Mononuclear cell (primary cell): ENCODE measurements around the gene SCNN1A. TPM values are rescaled to one million over a fixed set of nuclear protein-coding genes. Genes with fewer than 3 reads are reported as not detected.

Experiments
- H3K27me3 ChIP-seq: 2 replicates; pipeline ENCODE4 v1.6.0; 2011; ENCODE audit warnings: low read length, control low read depth; ENCODE audit not compliant: insufficient read depth
- H3K4me1 ChIP-seq: 2 replicates; pipeline ENCODE4 v1.5.1; 2011; ENCODE audit warnings: mild to moderate bottlenecking, low read length, control low read depth; ENCODE audit not compliant: insufficient read depth
- H3K4me3 ChIP-seq: 2 replicates; pipeline ENCODE4 v1.5.1; 2011; ENCODE audit warnings: mild to moderate bottlenecking, low read length, moderate library complexity
- H3K9me3 ChIP-seq: 2 replicates; pipeline ENCODE4 v1.5.1; 2011; ENCODE audit warnings: low read depth, mild to moderate bottlenecking, control low read depth, low read length
- total RNA-seq: library from RNA; depleted of rRNA; stranded (reverse); fragments of >200 nt; gene quantifications from one replicate; pipeline ENCODE4 v1.2.3, GENCODE V29; 2012

Gene SCNN1A
- total RNA-seq, 1 donor: 1.2 TPM

- peaks cover 14% of the 10 kb centered on the region for H3K4me1 ChIP-seq
- no peaks in the 10 kb centered on the region for H3K9me3 ChIP-seq
- peaks cover 4% of the 10 kb centered on the region for H3K27me3 ChIP-seq
- no peak overlapping the region for H3K4me3 ChIP-seq
These were observed 59.4 kb downstream of the SCNN1A start for GRCh38 chr12:6315704-6316597.

DNA sequence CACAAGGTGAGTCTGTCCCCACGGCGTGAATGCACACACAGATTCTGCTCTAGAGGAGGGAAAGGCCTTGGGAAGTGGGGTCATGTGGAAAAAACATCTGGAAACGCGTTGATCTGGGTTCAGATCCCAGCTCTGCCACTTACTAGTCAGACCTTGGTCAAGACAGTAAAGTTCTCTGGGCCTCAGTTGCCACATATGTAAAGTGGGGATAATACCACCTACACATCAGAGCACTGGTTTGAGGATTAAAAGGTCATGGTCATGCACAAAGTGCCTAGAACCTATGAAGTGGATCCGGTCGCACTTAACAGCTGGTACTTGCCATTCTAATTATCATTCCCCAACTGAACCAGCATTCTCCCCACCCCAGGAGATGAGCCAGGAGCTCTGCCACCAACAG, 60.2 kb downstream of the SCNN1A start:
- peaks cover 22% of the 10 kb centered on the region for H3K4me1 ChIP-seq
- H3K9me3 ChIP-seq: no peaks in the 10 kb centered on the region
- peaks cover 7% of the 10 kb centered on the region for H3K27me3 ChIP-seq
- no peak overlapping the region for H3K4me3 ChIP-seq

GRCh38 chr12:6314776-6315175, 60.6 kb downstream of the SCNN1A start:
- Histone ChIP-seq H3K4me1 (peaks cover 23% of the 10 kb centered on the region), H3K4me3 (no peak overlapping the region), H3K9me3 (no peaks in the 10 kb centered on the region), H3K27me3 (peaks cover 11% of the 10 kb centered on the region)

GRCh38 chr12:6313326-6313940, 61.9 kb downstream of the SCNN1A start:
- H3K9me3 ChIP-seq: no peaks in the 10 kb centered on the region
- no peak overlapping the region for H3K4me3 ChIP-seq
- H3K4me1 ChIP-seq: peaks cover 17% of the 10 kb centered on the region
- peaks cover 11% of the 10 kb centered on the region for H3K27me3 ChIP-seq

DNA sequence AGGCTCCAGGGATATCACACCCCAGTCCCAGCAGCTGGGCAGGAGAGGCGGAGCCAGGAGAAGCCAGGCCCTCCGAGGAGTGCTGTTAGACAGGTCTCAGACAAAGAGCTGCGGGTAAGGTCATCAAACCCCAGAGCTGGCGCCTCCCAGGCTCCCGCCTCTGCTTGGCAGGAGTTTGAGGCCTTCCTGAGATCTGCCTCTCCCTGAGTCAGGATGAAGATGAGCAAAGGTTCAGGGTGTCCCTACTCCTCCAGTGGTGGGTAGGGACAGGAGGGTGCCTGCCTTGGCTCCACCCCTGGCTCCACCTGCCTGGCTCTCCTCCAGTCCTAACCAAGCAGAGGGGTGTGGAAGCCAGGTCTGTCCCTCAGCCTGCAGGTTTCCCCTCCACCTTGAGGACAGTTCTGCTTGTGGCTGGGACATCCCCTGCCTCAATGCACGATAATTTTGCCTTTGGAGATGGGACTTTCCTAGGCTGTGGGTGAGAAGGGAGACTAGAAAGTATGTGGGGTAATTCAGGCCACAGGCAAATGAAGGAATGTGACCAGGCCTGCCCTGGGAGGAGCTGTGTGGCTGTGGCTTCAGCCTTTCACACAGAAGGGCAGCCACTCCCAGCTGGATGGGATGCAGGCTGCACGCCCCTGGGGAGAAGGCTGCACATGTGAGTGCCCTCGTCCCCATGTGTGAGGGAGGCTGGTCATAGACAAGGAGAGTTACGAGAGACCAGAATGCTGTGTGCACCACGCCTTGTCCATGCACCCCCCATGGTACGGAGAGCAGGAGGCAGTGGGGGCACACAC, 62.6 kb downstream of the SCNN1A start:
- Histone ChIP-seq H3K4me3 (no peak overlapping the region), H3K4me1 (peaks cover 16% of the 10 kb centered on the region), H3K27me3 (peaks cover 11% of the 10 kb centered on the region), H3K9me3 (no peaks in the 10 kb centered on the region)

GRCh38 chr12:6311822-6312528, 63.4 kb downstream of the SCNN1A start:
- Histone ChIP-seq H3K4me1 (peaks cover 24% of the 10 kb centered on the region), H3K4me3 (no peak overlapping the region), H3K9me3 (no peaks in the 10 kb centered on the region), H3K27me3 (peaks cover 11% of the 10 kb centered on the region)

GRCh38 chr12:6310771-6311610, 64.4 kb downstream of the SCNN1A start:
- Histone ChIP-seq H3K4me3 (no peak overlapping the region), H3K4me1 (peaks cover 24% of the 10 kb centered on the region), H3K27me3 (peaks cover 11% of the 10 kb centered on the region), H3K9me3 (no peaks in the 10 kb centered on the region)

- H3K9me3 ChIP-seq: no peaks in the 10 kb centered on the region
- no peak overlapping the region for H3K4me3 ChIP-seq
- peaks cover 11% of the 10 kb centered on the region for H3K27me3 ChIP-seq
- peaks cover 24% of the 10 kb centered on the region for H3K4me1 ChIP-seq
These were observed 67.8 kb downstream of the SCNN1A start for GRCh38 chr12:6307529-6307928.

GRCh38 chr12:6306599-6307220, 68.7 kb downstream of the SCNN1A start:
- peaks cover 11% of the 10 kb centered on the region for H3K27me3 ChIP-seq

DNA sequence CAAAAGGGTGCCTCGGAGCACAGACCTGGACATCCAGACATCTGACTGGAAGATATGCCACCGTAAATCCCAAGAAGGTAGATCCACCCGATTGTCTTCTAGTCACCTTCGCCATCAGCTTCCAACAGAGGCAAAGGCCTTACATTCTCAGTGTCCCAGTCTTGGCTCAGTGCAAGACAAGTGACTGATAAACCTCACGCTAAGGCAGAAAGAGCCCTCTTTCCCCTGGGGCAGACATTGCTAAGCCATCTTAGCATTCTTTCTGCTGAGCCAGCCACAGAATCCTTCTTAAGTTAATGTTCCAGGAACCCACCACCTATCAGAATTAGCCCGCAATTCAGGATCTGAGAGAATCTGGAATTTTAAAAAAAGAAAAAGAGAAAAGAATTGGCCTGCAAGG, 69.2 kb downstream of the SCNN1A start:
- Histone ChIP-seq H3K4me1 (peaks cover 22% of the 10 kb centered on the region), H3K4me3 (no peak overlapping the region), H3K27me3 (peaks cover 9% of the 10 kb centered on the region), H3K9me3 (no peaks in the 10 kb centered on the region)

More at GRCh38 chr12:6306599-6307220, 68.7 kb downstream of the SCNN1A start:
- peaks cover 24% of the 10 kb centered on the region for H3K4me1 ChIP-seq
- H3K4me3 ChIP-seq: no peak overlapping the region
- H3K9me3 ChIP-seq: no peaks in the 10 kb centered on the region

GRCh38 chr12:6303071-6303470, 72.3 kb downstream of the SCNN1A start:
- no peak overlapping the region for H3K4me3 ChIP-seq
- H3K4me1 ChIP-seq: peaks cover 11% of the 10 kb centered on the region
- no peaks in the 10 kb centered on the region for H3K27me3 ChIP-seq
- H3K9me3 ChIP-seq: no peaks in the 10 kb centered on the region

- no peaks in the 10 kb centered on the region for H3K27me3 ChIP-seq
- no peak overlapping the region for H3K4me3 ChIP-seq
- H3K4me1 ChIP-seq: peaks cover 7% of the 10 kb centered on the region
- H3K9me3 ChIP-seq: no peaks in the 10 kb centered on the region
These were observed 72.7 kb downstream of the SCNN1A start for GRCh38 chr12:6302621-6303020.

GRCh38 chr12:6301721-6302120, 73.6 kb downstream of the SCNN1A start:
- Histone ChIP-seq H3K4me1 (no peaks in the 10 kb centered on the region), H3K4me3 (no peak overlapping the region), H3K9me3 (no peaks in the 10 kb centered on the region), H3K27me3 (no peaks in the 10 kb centered on the region)
